Brain microvascular endothelial cell (primary cell): ENCODE measurements around the gene ZNF507.

Experiments used
- DNase-seq: peaks from one replicate; pipeline ENCODE4 v3.0.0-alpha.2; 2020
- H3K27ac ChIP-seq: fragments of 250-450 bp; sonication (Bioruptor Pico); 2 replicates; pipeline ENCODE4 v1.5.1; 2020; ENCODE audit warnings: mild to moderate bottlenecking, moderate library complexity
- H3K27me3 ChIP-seq: fragments of 250-450 bp; sonication (Bioruptor Pico); replicated peaks from 2 replicates; pipeline ENCODE4 v1.5.1; 2020; ENCODE audit warnings: mild to moderate bottlenecking
- H3K36me3 ChIP-seq: fragments of 250-450 bp; sonication (Bioruptor Pico); replicated peaks from 2 replicates; pipeline ENCODE4 v1.5.1; 2020; ENCODE audit warnings: mild to moderate bottlenecking
- H3K4me3 ChIP-seq: 2 replicates; pipeline ENCODE4 v1.5.1; 2011; ENCODE audit warnings: low read depth, mild to moderate bottlenecking, control low read depth, low read length, moderate library complexity
- in situ Hi-C: cut with HindIII; loops from 2 replicates; pipeline ENCODE4 v1.10.0; 2017; ENCODE audit warnings: low sequenced_read_pairs, low pct_ligation_motif_present
- TF ChIP-seq, protein P1 (sequence below): IDR thresholded peaks from 2 replicates; pipeline ENCODE4 v1.5.1; 2011; ENCODE audit warnings: low read depth, mild to moderate bottlenecking, moderate library complexity, low read length, control low read depth, inconsistent platforms; ENCODE audit errors: missing control alignments

Gene ZNF507

DNA sequence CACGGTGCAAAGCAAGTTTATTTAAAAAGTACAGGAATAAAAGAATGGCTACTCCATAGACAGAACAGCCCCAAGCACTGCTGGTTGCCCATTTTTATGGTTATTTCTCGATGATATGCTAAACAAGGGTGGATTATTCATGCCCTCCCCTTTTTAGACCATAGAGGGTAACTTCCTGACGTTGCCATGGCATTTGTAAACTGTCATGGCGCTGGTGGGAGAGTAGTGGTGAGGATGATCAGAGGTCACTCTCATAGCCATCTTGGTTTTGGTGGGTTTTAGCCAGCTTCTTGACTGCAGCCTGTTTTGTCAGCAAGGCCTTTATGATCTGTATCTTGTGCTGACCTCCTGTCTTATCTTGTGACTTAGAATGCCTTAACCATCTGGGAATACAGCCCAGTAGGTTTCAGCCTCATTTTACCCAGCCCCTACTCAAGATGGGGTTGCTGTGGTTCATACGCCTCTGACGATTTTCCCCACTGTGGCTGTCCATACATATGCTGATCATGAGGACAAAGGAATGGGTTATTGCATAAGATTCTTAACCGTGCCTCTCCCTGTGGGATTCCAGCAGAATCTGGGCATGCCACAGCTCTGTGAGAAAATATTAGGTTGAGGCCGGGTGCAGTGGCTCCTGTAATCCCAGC lies 36.9 kb upstream of the ZNF507 start:
- Histone ChIP-seq H3K27ac (no peak overlapping the region), H3K27me3 (no peaks in the 10 kb centered on the region), H3K36me3 (no peaks in the 10 kb centered on the region), H3K4me3 (no peak overlapping the region)
- TF ChIP-seq, protein P1, sequence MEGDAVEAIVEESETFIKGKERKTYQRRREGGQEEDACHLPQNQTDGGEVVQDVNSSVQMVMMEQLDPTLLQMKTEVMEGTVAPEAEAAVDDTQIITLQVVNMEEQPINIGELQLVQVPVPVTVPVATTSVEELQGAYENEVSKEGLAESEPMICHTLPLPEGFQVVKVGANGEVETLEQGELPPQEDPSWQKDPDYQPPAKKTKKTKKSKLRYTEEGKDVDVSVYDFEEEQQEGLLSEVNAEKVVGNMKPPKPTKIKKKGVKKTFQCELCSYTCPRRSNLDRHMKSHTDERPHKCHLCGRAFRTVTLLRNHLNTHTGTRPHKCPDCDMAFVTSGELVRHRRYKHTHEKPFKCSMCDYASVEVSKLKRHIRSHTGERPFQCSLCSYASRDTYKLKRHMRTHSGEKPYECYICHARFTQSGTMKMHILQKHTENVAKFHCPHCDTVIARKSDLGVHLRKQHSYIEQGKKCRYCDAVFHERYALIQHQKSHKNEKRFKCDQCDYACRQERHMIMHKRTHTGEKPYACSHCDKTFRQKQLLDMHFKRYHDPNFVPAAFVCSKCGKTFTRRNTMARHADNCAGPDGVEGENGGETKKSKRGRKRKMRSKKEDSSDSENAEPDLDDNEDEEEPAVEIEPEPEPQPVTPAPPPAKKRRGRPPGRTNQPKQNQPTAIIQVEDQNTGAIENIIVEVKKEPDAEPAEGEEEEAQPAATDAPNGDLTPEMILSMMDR: no peak
- no peak for DNase-seq
- in situ Hi-C loops: no loop called here

GRCh38 chr19:32309711-32310390 lies 35.6 kb upstream of the ZNF507 start:
- TF ChIP-seq, protein P1: no peak
- Histone ChIP-seq H3K27ac (no peak overlapping the region), H3K27me3 (no peaks in the 10 kb centered on the region), H3K4me3 (no peak overlapping the region), H3K36me3 (no peaks in the 10 kb centered on the region)
- in situ Hi-C loops: no loop called here
- no peak for DNase-seq

DNA sequence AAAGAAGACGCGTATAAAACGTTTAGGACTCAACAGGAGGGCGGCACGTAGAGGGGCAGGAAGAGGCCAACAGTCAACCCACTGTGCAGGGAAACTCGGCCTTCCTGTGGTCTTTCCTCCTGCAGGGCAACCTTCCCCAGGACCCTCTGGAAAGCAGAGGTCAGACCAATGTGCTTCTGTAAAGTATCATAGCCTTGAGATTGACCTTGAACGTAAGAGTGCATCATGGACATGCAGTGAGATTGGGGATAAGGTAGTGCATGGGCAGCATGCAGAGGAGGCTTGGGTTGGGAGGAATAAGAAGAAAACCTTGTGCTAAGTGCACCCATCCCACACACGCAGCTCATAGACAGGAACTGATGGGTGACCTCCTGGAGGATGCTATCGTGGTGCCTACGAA lies 34.0 kb upstream of the ZNF507 start:
- no peaks in the 10 kb centered on the region for H3K36me3 ChIP-seq
- H3K4me3 ChIP-seq: no peak overlapping the region
- H3K27me3 ChIP-seq: no peaks in the 10 kb centered on the region
- in situ Hi-C loops: no loop called here
- TF ChIP-seq, protein P1: no peak
- no peak overlapping the region for H3K27ac ChIP-seq
- no peak for DNase-seq

- DNase-seq: no peak
- Histone ChIP-seq H3K36me3 (no peaks in the 10 kb centered on the region), H3K27me3 (no peaks in the 10 kb centered on the region), H3K27ac (no peak overlapping the region), H3K4me3 (no peak overlapping the region)
- in situ Hi-C loops: no loop called here
- TF ChIP-seq, protein P1: no peak
Measured at GRCh38 chr19:32313569-32314265, 31.7 kb upstream of the ZNF507 start.

DNA sequence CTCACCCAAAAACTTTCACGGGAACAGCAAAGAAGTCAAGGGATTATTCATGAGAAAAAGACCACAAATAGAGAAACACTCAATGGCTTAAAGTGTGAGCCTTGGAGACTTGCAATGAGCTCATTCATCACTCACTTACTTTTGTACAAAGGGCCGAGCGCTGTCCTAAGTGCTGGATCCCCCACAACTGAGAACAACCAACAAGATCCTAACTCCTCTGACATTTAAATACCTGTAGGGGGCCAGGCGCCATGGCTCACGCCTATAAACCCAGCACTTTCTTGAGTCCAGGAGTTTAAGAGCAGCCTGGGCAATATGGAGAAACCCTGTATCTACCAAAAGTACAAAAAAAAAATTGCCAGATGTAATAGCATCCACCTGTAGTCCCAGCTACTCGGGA lies 29.4 kb upstream of the ZNF507 start:
- TF ChIP-seq, protein P1: no peak
- H3K27ac ChIP-seq: no peak overlapping the region
- in situ Hi-C loops: no loop called here
- H3K27me3 ChIP-seq: no peaks in the 10 kb centered on the region
- DNase-seq: no peak
- no peak overlapping the region for H3K4me3 ChIP-seq
- H3K36me3 ChIP-seq: no peaks in the 10 kb centered on the region
